Uterus (tissue), 2 donors: Measurements from ENCODE around the gene ESYT1.

Experiments used
- CTCF ChIP-seq, 4 experiments: fragments of 200-600 bp in 2 of 4; fragments of 450-650 bp in 2 of 4; sonication (generic) in 2 of 4; IDR thresholded peaks; one replicate each; pipeline ENCODE4 v1.5.1; 2016 to 2019; ENCODE audit warnings: antibody characterized with exemption in 4 of 4, mild to moderate bottlenecking in 2 of 4, moderate library complexity in 1 of 4
- POLR2A ChIP-seq, 2 donors: fragments of 450-650 bp; IDR thresholded peaks; one replicate each; pipeline ENCODE4 v1.6.1; 2016; ENCODE audit warnings: antibody characterized with exemption in 2 of 2, mild to moderate bottlenecking in 1 of 2, moderate library complexity in 1 of 2

DNA sequence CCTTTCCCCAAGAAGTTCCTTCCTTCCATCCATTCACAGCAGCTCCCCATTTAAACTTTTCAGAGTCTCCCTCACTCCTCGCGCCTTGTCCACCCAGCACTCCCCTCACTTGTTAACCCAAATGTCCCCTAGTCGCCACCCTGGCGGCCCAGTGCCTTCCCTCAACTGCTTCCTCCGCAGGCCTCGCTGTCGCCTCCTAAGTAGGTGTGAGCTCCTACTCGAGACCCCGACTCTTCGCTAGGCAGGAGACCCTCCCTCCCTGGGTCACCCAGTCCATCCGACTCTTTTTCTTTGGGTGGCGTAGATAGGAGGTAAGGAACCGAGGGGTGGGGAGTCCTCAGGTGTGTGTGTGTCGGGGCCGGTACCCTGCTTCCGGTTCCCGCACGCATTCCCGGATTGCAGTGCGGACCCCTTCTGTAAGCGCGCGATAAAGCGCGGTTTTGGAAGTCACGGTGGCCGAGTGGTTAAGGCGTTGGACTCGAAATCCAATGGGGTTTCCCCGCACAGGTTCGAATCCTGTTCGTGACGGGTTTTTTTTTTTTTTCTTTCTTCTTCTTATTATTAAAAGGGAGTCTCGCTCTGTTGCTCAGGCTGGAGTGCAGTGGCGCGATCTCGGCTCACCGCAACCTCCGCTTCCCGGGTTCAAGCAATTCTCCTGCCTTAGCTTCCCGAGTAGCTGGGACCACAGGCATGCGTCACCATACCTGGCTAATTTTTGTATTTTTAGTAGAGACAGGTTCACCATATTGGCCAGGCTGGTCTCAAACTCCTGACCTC lies 62.0 kb downstream of the ESYT1 start:
- TF ChIP-seq CTCF (IDR thresholded peaks at IDR 0.05) = peak in 1 of 4 experiments; percentile 1
- TF ChIP-seq POLR2A (IDR thresholded peaks at IDR 0.05) = peak in 1 of 2 donors; percentile 16
